Non-pigmented ciliary epithelial cell (primary cell): ENCODE measurements around the gene MTIF2.
"Not testable (repeated sequence)": the region's sequence is repeated elsewhere in the genome, so short reads cannot be mapped to it uniquely, and the experiment has no call there.

Experiments
- DNase-seq: peaks from one replicate; pipeline ENCODE4 v3.0.0-alpha.2; 2010; ENCODE audit warnings: low read depth

Gene MTIF2

GRCh38 chr2:55196526-55196925 is 72.5 kb downstream of the MTIF2 start:
- DNase-seq, result no peak

- not testable (repeated sequence) for DNase-seq
Measured at GRCh38 chr2:55191888-55192287, 77.1 kb downstream of the MTIF2 start.

DNA sequence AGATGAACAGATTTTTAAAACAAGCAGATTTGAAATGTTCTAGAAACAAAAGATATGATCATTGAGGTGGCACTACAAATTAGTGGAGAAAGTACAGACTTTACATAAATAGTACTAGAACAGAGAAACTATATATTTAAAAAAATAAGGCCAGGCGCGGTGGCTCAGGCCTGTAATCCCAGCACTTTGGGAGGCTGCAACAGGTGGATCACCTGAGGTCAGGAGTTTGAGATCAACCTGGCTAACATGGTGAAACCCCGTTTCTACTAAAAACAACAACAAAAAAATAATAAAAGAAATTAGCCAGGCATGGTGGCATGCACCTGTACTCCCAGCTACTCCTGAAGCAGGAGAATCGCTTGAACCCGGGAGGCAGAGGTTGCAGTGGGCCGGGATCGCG is 82.2 kb downstream of the MTIF2 start:
- not testable (repeated sequence) for DNase-seq
